Activated T-cell treated with anti-CD3 and anti-CD28 coated beads, Interleukin-2, amount 50 U/mL, for 4 hours (primary cell): Measurements from ENCODE around the gene TAPBP. TPM values are rescaled to one million over a fixed set of nuclear protein-coding genes. Genes with fewer than 3 reads are reported as not detected.

Experiments
- ATAC-seq, 2 donors: fragments of 200-7000 bp; cut with Tn5 transposase; one replicate each; pipeline ENCODE4 v1.10.0; 2021
- DNase-seq: peaks from one replicate; pipeline ENCODE4 v3.0.0-alpha.2; 2020
- H3K27me3 Mint-ChIP-seq: one replicate; pipeline ENCODE4 v1.8.0; 2021; ENCODE audit warnings: low read depth, mixed read lengths
- H3K36me3 Mint-ChIP-seq: one replicate; pipeline ENCODE4 v1.8.0; 2022; ENCODE audit warnings: mixed read lengths; ENCODE audit not compliant: insufficient read depth
- H3K4me1 Mint-ChIP-seq: one replicate; pipeline ENCODE4 v1.8.0; 2021; ENCODE audit warnings: low read depth, mixed read lengths
- H3K4me3 Mint-ChIP-seq: one replicate; pipeline ENCODE4 v1.8.0; 2021; ENCODE audit warnings: mild to moderate bottlenecking, moderate library complexity, mixed read lengths
- H3K9me3 Mint-ChIP-seq: one replicate; pipeline ENCODE4 v1.8.0; 2021; ENCODE audit warnings: mixed read lengths
- total RNA-seq, 3 donors: library from RNA; stranded (reverse); gene quantifications; one replicate each; pipeline ENCODE4 v1.2.1, GENCODE V29; 2021

Gene TAPBP
- total RNA-seq, 3 donors from 2014 or later: 265 to 315 (median 301) TPM

DNA sequence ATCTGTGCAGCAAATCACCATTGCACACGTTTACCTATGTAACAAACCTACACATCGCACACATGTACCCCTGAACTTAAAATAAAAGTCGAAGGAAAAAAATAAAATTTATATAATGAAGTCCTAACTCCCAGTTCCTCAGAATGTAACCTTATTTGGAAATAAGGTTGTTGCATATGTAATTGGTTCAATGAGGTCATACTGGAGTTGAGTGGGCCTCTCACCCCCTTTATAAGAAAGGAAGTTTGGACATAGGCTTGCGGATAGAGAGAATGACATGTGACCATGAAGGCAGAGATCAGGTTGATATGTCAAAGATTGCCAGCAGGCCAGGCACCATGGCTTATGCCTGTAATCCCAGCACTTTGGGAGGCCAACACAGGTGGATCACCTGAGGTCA lies 19.8 kb upstream of the TAPBP start:
- ATAC-seq: no peak
- no peaks in the 10 kb centered on the region for H3K9me3 Mint-ChIP-seq

GRCh38 chr6:33330736-33331135 lies 16.9 kb upstream of the TAPBP start:
- Mint-ChIP-seq H3K27me3 (no peaks in the 10 kb centered on the region), H3K4me1 (peaks cover 6% of the 10 kb centered on the region), H3K36me3 (no peaks in the 10 kb centered on the region), H3K9me3 (no peaks in the 10 kb centered on the region), H3K4me3 (no peak overlapping the region)
- no peak for DNase-seq
- ATAC-seq: no peak

More for the DNA sequence above, 19.8 kb upstream of the TAPBP start:
- no peaks in the 10 kb centered on the region for H3K36me3 Mint-ChIP-seq
- no peaks in the 10 kb centered on the region for H3K27me3 Mint-ChIP-seq
- peaks cover 6% of the 10 kb centered on the region for H3K4me1 Mint-ChIP-seq
- no peak for DNase-seq
- H3K4me3 Mint-ChIP-seq: no peak overlapping the region

DNA sequence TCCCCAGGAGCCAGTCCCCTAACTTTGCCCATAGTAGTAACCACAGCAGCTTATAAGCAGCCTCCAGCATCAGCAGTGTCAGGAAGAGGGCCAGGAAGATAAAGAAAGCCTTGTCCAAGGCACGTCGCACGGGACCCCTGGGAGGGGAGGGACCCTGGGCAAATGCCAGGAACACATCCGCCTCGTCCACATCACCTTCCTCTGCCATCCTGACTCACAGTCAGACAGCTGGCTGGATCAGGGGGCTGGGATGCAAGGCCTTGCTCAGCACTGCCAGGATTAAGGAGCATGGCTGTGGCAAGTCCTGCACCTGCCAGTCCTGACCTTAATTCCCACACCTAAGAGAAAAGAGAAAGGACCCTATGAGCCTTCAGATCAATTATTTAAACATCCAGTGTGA lies 15.2 kb upstream of the TAPBP start:
- no peaks in the 10 kb centered on the region for H3K36me3 Mint-ChIP-seq

DNA sequence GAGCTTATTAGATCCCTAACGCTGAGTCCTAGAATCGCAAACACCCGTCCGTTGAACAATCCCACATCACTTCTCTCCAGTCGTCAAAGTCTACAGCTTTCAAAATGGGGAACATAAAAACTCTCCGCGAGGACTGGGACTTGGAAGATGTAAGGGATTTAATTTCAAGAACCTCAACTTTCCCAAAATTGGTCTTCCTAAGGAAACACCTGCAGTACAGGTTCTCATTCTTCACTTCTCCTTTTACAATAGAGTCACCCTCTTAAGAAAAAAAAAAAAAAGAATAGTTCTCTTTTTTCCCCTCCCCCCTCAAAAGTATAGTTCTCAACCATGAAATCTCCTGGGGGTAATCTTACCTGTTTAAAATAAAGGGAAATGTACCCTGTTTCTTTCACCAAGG lies 10.2 kb upstream of the TAPBP start:
- H3K9me3 Mint-ChIP-seq: no peaks in the 10 kb centered on the region
- peaks cover 16% of the 10 kb centered on the region for H3K36me3 Mint-ChIP-seq
- peaks cover 44% of the 10 kb centered on the region for H3K4me1 Mint-ChIP-seq
- H3K27me3 Mint-ChIP-seq: no peaks in the 10 kb centered on the region
- ATAC-seq (no peak), DNase-seq (no peak)
- H3K4me3 Mint-ChIP-seq: peak overlapping the region; percentile 98

More for the DNA sequence above, 15.2 kb upstream of the TAPBP start:
- Mint-ChIP-seq H3K4me1 (peaks cover 7% of the 10 kb centered on the region), H3K9me3 (no peaks in the 10 kb centered on the region), H3K27me3 (no peaks in the 10 kb centered on the region), H3K4me3 (no peak overlapping the region)
- no peak for ATAC-seq
- no peak for DNase-seq

GRCh38 chr6:33323623-33323948 lies 9.7 kb upstream of the TAPBP start:
- H3K27me3 Mint-ChIP-seq: no peaks in the 10 kb centered on the region
- peak overlapping the region; percentile 98 for H3K4me3 Mint-ChIP-seq
- H3K4me1 Mint-ChIP-seq: peaks cover 50% of the 10 kb centered on the region
- no peaks in the 10 kb centered on the region for H3K9me3 Mint-ChIP-seq
- no peak for ATAC-seq
- no peak for DNase-seq
- peaks cover 19% of the 10 kb centered on the region for H3K36me3 Mint-ChIP-seq

DNA sequence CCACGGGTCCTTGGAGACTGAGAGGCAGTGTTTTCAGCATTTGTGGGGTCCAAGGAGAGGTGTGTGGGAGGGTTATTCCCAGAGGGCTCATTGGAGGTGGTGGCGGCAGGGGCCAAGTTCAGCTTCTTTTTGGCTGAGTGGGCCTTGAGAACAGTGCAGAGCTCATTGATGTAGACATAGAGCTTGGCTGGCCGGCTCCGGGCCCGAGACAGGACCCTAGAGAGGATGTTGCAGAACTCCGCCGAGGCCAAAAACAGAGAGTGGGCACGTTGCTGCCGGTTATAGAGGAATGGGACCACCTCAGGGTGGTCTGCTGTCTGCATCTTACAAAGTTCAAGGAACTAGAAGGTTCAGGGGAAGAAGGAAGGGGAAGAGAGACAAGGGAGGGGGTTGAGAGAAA lies 7.3 kb upstream of the TAPBP start:
- Mint-ChIP-seq H3K27me3 (no peaks in the 10 kb centered on the region), H3K9me3 (no peaks in the 10 kb centered on the region), H3K36me3 (peaks cover 21% of the 10 kb centered on the region), H3K4me1 (peaks cover 67% of the 10 kb centered on the region), H3K4me3 (peak overlapping the region; percentile 98)
- DNase-seq (no peak), ATAC-seq (no peak)

DNA sequence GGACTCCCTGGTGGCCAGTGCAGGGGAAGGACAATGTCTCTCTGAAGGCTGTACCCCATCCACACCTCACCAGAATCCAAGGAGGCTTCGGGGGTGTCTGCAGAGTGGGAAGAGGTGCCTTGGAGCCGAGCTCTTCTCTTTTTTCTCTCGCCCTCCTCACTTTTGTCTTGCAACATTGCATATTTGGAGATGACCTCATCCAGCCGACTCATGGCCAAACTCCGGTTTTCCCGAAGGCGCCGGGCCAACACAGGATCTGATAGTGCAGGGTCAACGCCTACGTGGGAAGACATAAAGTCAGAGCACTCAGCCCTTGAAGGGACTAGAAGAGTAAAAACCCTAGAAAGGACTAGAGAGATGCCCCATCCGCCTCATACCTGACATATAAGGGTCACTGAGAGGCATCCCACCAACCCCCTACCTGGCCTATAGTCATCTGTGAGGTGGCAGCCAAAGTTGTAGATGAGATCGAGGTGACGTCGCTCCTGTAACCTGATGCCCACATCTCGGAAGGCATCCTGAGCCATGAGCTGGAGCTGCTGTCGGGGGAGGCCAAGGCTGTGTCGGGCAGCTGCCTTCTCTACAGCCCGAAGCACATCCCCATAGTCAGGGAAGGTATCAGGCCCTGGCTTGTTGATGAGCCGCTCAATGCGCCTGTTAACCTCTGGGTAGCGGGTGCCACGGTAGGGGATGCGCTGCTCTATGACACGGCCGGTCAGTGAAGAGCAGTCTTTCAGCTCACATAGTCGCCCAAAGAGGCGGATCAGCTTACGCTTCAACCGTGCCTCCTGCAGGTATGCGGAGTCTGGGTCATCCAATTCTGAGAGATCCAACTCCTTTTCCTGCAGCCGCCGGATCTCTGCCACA lies 6.7 kb upstream of the TAPBP start:
- no peaks in the 10 kb centered on the region for H3K27me3 Mint-ChIP-seq
- peak overlapping the region; percentile 98 for H3K4me3 Mint-ChIP-seq
- H3K9me3 Mint-ChIP-seq: no peaks in the 10 kb centered on the region
- H3K4me1 Mint-ChIP-seq: peaks cover 73% of the 10 kb centered on the region
- DNase-seq: no peak
- H3K36me3 Mint-ChIP-seq: peaks cover 21% of the 10 kb centered on the region
- no peak for ATAC-seq

- H3K36me3 Mint-ChIP-seq: peaks cover 21% of the 10 kb centered on the region
- DNase-seq: no peak
- no peak for ATAC-seq
- no peaks in the 10 kb centered on the region for H3K9me3 Mint-ChIP-seq
- no peaks in the 10 kb centered on the region for H3K27me3 Mint-ChIP-seq
- H3K4me3 Mint-ChIP-seq: peak overlapping the region; percentile 98
- peaks cover 79% of the 10 kb centered on the region for H3K4me1 Mint-ChIP-seq
Observed at GRCh38 chr6:33319939-33320314, 6.0 kb upstream of the TAPBP start.

GRCh38 chr6:33318426-33319073 lies 4.7 kb upstream of the TAPBP start:
- DNase-seq (no peak), ATAC-seq (no peak)
- H3K9me3 Mint-ChIP-seq: no peaks in the 10 kb centered on the region
- H3K27me3 Mint-ChIP-seq: no peaks in the 10 kb centered on the region
- H3K4me3 Mint-ChIP-seq: peak overlapping the region; percentile 92
- peaks cover 79% of the 10 kb centered on the region for H3K4me1 Mint-ChIP-seq
- peaks cover 21% of the 10 kb centered on the region for H3K36me3 Mint-ChIP-seq

DNA sequence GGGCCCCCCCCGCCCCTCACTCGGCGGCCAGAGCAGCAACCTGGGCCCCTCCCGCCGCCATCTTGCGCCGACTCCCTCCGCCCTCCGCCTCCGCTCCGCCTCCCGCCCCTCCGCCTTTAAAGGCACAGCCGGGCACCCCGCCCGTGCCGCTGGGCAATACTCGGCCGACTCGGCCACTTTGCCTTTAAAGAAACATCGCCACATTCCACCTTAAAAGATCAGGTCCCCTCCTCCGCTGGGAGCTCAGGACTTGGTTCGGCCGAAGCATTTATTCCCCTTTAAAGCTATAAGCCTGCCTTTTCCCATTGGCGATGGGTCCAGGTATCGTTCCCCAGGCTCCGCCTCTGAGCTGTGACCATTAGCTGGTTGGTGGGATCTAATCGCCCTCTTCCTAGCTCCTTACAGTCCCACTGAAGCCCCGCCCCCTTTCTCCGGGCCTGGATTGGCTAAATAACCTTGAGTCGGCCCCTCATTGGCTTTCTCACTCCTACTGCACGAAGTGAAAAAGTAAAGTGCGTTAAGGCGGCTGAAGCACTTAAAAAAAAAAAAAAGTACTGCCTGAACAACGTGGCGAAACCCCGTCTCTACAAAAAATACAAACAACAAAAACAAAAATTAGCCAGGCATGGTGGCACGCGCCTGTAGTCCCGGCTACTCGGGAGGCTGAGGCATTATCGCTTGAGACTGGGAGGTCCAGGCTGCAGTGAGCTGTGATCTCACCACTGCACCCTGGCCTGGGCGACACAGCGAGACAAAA lies 4.0 kb upstream of the TAPBP start, which contains the start of gene ZBTB22:
TSS of gene ZBTB22 (minus strand) at position 76 of the 757 bp plus-strand sequence. CDS start 828 bp downstream, outside the sequence.
- Mint-ChIP-seq H3K36me3 (peaks cover 21% of the 10 kb centered on the region), H3K4me3 (peak within 1 kb of the TSS; percentile 92), H3K9me3 (no peaks in the 10 kb centered on the region), H3K4me1 (peaks cover 76% of the 10 kb centered on the region), H3K27me3 (no peaks in the 10 kb centered on the region)
- ATAC-seq (peak; percentile 63 to 73), DNase-seq (peak; percentile 93)

DNA sequence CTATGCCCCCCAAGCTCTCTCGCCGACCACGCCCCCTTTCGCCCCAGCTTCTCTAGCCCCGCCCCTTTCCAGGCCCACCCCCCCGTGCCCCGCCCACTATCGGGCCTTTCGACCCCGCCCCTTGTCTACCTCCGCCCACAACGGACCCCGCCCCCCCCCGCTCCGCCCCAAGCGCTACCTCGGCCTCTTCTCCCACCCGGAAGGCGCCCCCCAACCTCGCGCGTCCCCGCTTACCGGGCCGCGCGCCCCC lies 3.5 kb upstream of the TAPBP start:
- Mint-ChIP-seq H3K9me3 (no peaks in the 10 kb centered on the region), H3K36me3 (peaks cover 25% of the 10 kb centered on the region), H3K4me1 (peaks cover 78% of the 10 kb centered on the region), H3K27me3 (no peaks in the 10 kb centered on the region), H3K4me3 (peak overlapping the region; percentile 75)
- DNase-seq (no peak), ATAC-seq (no peak)

DNA sequence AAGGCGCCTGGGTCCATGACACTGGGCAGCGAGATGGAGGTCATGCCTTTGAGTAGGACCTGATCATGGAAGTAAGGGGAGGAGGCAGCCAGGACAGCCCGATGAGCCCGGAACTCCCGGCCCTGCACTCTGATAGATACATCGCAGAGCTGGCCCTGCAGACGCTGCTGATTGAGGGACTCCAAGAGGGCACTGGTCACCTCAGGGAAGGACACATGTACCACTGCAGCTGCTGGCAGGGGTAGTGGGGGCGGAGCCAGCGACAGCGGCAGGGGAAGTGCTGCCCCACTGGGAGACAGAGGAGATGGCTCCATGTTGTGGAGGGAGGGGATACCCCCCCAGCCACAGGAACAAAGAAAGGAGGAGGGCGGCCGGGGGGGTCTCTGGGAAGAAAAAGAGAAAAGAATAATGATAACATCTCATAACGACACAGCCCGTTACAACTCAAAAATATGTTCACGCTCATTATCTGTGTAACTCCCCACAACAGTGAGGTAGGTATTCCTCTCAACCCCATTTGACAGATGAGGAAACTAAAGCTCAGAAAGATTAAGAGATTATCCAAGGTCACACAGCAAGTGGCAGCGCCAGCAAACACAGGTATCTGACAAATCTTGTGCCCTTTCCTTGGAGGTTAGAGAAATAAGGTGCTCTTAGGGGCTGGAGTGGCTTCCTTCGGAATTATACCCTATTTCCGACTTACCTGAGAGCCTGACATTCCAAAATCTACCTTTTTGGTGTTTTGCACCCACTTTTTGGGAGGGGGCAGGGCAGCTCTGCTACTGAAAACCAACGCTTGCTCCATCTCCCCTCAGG lies 2.9 kb upstream of the TAPBP start:
- peak overlapping the region; percentile 75 for H3K4me3 Mint-ChIP-seq
- ATAC-seq: no peak
- no peaks in the 10 kb centered on the region for H3K27me3 Mint-ChIP-seq
- no peak for DNase-seq
- peaks cover 22% of the 10 kb centered on the region for H3K36me3 Mint-ChIP-seq
- no peaks in the 10 kb centered on the region for H3K9me3 Mint-ChIP-seq
- H3K4me1 Mint-ChIP-seq: peaks cover 77% of the 10 kb centered on the region

- peak overlapping the region; percentile 75 for H3K4me3 Mint-ChIP-seq
- ATAC-seq: no peak
- no peaks in the 10 kb centered on the region for H3K9me3 Mint-ChIP-seq
- peaks cover 20% of the 10 kb centered on the region for H3K36me3 Mint-ChIP-seq
- H3K27me3 Mint-ChIP-seq: no peaks in the 10 kb centered on the region
- no peak for DNase-seq
- peaks cover 73% of the 10 kb centered on the region for H3K4me1 Mint-ChIP-seq
Observed at GRCh38 chr6:33315793-33316602, 2.1 kb upstream of the TAPBP start.
